SJCRH30 (cell line): ENCODE data around the gene GPATCH1. TPM values are rescaled to one million over a fixed set of nuclear protein-coding genes. Genes with fewer than 3 reads are reported as not detected.
"Not testable (repeated sequence)": the region's sequence is repeated elsewhere in the genome, so short reads cannot be mapped to it uniquely, and the experiment has no call there.

Experiments used
- DNase-seq, 2 experiments: peaks; one replicate each; pipeline ENCODE4 v3.0.0-alpha.2; 2015 to 2020
- H3K27ac ChIP-seq: fragments of 250-450 bp; sonication (Bioruptor Pico); 2 replicates; pipeline ENCODE4 v1.5.1; 2020; ENCODE audit warnings: mild to moderate bottlenecking, moderate library complexity
- H3K27me3 ChIP-seq: fragments of 250-450 bp; sonication (Bioruptor Pico); 2 replicates; pipeline ENCODE4 v1.5.1; 2020; ENCODE audit warnings: mild to moderate bottlenecking, moderate library complexity
- H3K36me3 ChIP-seq: fragments of 250-450 bp; sonication (Bioruptor Pico); 2 replicates; pipeline ENCODE4 v1.5.1; 2020; ENCODE audit warnings: mild to moderate bottlenecking, moderate library complexity
- H3K4me1 ChIP-seq: fragments of 250-450 bp; sonication (Bioruptor Pico); 2 replicates; pipeline ENCODE4 v1.5.1; 2020; ENCODE audit warnings: mild to moderate bottlenecking, moderate library complexity
- H3K4me3 ChIP-seq: fragments of 250-450 bp; sonication (Bioruptor Pico); 2 replicates; pipeline ENCODE4 v1.5.1; 2020; ENCODE audit warnings: mild to moderate bottlenecking, moderate library complexity
- H3K9me3 ChIP-seq: fragments of 250-450 bp; sonication (Bioruptor Pico); replicated peaks from 2 replicates; pipeline ENCODE4 v1.5.1; 2020; ENCODE audit warnings: mild to moderate bottlenecking, moderate library complexity
- total RNA-seq: library from RNA; depleted of rRNA; stranded (reverse); fragments of >200 nt; shearing (Covaris generic); gene quantifications from 2 replicates; pipeline ENCODE4 v1.2.3, GENCODE V29; 2014; rRNA removed

The GPATCH1 gene, protein sequence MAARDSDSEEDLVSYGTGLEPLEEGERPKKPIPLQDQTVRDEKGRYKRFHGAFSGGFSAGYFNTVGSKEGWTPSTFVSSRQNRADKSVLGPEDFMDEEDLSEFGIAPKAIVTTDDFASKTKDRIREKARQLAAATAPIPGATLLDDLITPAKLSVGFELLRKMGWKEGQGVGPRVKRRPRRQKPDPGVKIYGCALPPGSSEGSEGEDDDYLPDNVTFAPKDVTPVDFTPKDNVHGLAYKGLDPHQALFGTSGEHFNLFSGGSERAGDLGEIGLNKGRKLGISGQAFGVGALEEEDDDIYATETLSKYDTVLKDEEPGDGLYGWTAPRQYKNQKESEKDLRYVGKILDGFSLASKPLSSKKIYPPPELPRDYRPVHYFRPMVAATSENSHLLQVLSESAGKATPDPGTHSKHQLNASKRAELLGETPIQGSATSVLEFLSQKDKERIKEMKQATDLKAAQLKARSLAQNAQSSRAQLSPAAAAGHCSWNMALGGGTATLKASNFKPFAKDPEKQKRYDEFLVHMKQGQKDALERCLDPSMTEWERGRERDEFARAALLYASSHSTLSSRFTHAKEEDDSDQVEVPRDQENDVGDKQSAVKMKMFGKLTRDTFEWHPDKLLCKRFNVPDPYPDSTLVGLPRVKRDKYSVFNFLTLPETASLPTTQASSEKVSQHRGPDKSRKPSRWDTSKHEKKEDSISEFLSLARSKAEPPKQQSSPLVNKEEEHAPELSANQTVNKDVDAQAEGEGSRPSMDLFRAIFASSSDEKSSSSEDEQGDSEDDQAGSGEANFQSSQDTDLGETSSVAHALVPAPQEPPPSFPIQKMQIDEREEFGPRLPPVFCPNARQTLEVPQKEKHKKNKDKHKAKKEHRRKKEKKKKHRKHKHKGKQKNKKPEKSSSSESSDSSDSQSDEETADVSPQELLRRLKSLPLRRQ
- total RNA-seq, result 12.6 and 12.7 TPM in 2 replicates

DNA sequence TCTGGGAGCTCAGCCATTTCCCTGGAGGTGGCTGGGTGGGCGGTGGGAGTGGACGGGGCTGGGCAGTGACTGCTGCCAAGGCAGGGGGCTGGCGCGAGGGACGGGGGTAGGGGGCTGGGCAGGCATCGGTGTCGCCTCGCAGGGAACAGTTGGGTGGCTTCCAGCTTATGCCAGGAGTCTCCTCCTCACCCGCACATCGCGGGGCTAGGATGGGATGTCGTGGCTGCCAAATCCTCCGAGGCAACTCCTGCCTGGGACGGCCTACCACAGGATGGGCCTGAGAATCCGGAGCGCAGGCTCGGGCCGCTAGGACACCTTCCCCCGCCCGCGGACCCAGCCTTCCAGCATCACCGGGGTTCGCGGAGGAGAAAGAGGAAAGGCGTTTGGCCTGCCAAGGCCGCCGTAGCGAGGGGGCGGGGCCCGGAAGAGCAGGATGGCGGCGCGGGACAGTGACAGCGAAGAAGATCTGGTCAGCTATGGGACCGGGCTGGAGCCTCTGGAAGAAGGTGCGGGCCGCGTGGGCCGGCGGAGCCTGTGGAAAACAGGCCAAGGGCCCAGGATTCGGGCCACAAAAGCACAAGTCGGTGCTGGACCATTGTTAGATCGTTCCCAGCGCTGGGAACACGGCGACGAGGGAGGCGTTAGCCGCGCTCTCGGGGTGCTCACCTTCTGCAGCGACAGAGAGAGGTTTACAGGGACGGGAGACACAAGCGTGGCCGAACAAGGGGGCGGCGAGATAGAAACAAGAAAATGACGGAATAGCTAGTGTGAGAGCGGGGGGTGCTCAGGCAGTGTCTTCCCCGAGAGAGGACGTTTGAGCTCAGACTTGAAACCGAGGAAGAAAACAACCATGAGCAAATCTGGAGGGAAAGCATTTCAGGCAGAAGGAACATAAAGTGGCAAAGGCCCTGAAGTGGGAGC, at the start of gene GPATCH1:
GPATCH1 (plus strand) TSS at position 421 of the 921 bp plus-strand sequence; CDS start at position 434, 13 bp downstream.
- peak; percentile 95 for DNase-seq
- H3K36me3 ChIP-seq, result no peaks in the 10 kb centered on the region

DNA sequence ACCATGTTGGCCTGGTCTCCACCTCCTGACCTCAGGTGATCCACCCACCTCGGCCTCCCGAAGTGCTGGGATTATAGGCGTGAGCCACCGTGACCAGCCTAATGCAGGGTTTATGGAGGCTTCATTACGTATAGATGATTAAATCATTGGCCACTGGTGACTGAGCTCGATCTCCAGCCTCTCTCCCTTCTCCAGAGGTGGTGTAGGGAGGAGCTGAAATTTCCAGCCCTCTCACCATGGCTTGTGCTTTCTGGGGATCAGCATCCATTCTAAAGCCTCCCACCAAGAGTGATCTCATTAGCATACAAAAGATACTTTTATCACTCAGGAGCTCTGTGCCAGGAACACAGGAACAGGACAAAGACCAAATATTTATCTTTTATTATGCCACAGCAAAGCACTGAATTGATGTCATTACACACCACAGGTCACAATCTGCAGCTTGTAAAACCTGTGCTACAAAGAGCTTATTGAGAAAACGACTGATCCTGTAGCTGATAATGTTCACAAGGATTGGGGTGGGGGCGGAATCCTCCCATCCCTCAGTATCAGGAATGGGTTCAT, 48.7 kb upstream of the GPATCH1 start:
- Histone ChIP-seq H3K36me3 (no peaks in the 10 kb centered on the region; the same call in 1 of the 2 replicates), H3K4me1 (no peaks in the 10 kb centered on the region), H3K27ac (no peak overlapping the region), H3K9me3 (peaks cover 7% of the 10 kb centered on the region), H3K4me3 (no peak overlapping the region), H3K27me3 (no peaks in the 10 kb centered on the region)
- no peak for DNase-seq

More for the DNA sequence above, at the start of gene GPATCH1:
- H3K9me3 ChIP-seq, result no peaks in the 10 kb centered on the region
- H3K4me3 ChIP-seq, result peak within 1 kb of the TSS; percentile 95
- peak within 1 kb of the TSS; percentile 48 for H3K27ac ChIP-seq
- no peaks in the 10 kb centered on the region for H3K27me3 ChIP-seq
- H3K4me1 ChIP-seq, result peaks cover 26% of the 10 kb centered on the region

DNA sequence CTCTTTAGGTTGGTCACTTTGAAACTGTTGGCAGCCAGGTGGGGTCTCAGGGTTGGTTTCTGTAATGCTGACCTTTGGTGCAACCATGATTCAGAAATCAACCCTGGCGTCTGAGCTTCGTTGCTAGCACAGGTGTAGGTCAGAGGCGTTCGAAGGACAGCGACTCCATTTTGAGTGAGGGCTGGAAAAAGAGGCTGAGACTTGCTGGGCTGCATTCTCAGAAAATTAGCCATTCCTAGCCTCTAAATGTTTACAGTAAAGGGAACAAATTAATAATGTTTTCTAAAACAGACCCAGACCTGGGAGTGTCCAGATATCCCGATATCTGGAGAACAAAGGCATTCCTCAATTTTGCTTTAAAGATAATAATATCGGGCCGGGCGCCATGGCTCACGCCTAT, 45.5 kb upstream of the GPATCH1 start:
- Histone ChIP-seq H3K36me3 (no peaks in the 10 kb centered on the region; the same call in 1 of the 2 replicates), H3K27ac (no peak overlapping the region), H3K4me3 (no peak overlapping the region), H3K4me1 (no peaks in the 10 kb centered on the region), H3K27me3 (no peaks in the 10 kb centered on the region), H3K9me3 (no peaks in the 10 kb centered on the region; the same call in 1 of the 2 replicates)
- no peak for DNase-seq

DNA sequence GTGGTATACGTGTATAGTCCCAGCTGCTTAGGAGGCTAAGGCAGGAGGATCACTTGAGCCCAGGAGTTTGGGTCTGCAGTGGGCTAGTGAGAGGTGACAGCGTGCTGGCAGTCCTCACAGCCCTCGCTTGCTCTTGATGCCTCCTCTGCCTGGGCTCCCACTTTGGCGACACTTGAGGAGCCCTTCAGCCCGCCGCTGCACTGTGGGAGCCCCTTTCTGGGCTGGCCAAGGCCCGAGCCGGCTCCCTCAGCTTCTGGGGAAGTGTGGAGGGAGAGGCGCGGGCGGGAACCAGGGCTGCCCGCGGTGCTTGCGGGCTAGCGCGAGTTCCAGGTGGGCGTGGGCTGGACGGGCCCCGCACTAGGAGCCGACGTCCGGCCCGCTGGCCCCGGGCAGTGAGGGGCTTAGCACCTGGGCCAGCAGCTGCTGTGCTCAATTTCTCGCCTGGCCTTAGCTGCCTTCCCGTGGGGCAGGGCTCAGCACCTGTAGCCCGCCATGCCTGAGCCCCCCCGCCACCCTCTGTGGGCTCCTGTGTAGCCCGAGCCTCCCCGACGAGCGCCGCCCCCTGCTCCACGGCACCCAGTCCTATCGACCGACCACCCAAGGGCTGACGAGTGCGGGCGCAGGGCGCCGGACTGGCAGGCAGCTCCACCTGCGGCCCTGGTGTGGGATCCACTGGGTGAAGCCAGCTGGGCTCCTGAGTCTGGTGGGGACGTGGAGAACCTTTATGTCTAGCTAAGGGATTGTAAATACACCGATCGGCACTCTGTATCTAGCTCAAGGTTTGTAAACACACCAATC, 44.4 kb upstream of the GPATCH1 start:
- not testable (repeated sequence) for H3K4me3 ChIP-seq, H3K4me1 ChIP-seq, DNase-seq, H3K9me3 ChIP-seq, H3K27me3 ChIP-seq, H3K27ac ChIP-seq, H3K36me3 ChIP-seq

DNA sequence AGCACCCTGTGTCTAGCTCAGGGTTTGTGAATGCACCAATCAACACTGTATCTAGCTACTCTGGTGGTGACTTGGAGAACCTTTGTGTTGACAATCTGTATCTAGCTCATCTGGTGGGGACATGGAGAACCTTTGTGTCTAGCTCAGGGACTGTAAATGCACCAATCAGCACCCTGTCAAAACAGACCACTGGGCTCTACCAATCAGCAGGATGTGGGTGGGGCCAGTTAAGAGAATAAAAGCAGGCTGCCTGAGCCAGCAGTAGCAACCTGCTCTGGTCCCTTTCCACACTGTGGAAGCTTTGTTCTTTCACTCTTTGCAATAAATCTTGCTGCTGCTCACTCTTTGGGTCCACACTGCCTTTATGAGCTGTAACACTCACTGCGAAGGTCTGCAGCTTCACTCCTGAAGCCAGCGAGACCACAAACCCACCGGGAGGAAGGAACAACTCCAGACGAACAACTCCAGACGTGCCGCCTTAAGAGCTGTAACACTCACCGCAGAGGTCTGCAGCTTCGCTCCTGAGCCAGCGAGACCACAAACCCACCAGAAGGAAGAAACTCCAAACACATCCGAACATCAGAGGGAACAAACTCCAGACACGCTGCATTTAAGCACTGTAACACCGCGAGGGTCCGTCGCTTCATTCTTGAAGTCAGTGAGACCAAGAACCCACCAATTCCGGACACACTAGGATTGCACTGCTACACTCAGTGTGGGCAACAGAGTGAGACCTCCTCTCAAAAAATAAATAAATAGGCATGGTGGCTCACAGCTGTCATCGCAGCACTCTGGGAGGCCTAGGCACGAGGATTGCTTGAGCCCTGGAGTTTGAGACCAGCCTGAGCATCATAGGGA, 43.6 kb upstream of the GPATCH1 start:
- DNase-seq, H3K36me3 ChIP-seq, H3K9me3 ChIP-seq, H3K27ac ChIP-seq, H3K4me1 ChIP-seq, H3K27me3 ChIP-seq, H3K4me3 ChIP-seq: not testable (repeated sequence)

DNA sequence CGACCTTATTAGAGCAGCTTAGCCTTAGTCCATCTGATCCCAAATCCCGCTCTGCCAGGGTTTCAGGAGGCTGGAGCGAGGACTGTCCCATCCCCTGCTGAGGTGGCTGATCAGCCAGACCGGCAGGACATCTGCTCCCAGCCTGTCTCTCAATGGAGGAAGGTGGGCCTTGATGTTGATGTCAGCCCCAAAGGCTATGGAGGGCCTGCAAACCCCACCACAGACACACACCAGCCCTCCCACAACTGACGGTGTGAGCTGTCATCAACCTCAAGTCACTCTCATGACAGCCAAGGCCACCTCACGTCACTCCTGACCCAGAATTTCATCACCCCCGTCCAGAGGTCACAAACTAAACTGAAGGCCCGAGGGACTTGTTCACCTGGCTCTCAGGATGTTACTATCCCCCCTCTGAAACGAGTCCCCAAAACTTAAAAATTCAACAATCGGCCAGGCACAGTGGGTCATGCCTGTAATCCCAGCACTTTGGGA, 41.8 kb upstream of the GPATCH1 start:
- Histone ChIP-seq H3K27ac (no peak overlapping the region), H3K36me3 (no peaks in the 10 kb centered on the region; the same call in 1 of the 2 replicates), H3K9me3 (no peaks in the 10 kb centered on the region; the same call in 1 of the 2 replicates), H3K27me3 (no peaks in the 10 kb centered on the region), H3K4me3 (no peak overlapping the region), H3K4me1 (no peaks in the 10 kb centered on the region)
- DNase-seq, result no peak

DNA sequence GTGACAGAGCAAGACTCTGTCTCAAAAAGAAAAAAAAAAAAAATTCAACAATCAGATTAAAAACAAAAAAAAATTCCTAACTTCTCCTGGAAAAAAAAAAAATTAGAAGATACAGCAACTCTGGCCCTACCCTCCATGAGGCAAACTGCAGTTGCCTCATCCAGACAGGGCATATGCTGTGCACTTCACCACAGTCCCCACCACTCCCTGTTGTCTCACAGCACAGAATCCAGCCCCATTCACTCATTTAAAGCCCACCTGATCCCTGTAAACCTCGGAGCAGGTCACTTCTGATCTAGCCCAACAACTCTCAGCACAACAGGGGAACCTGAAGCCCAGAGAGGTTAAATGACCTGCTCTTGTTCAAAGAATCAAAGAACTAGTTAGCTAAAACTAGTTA, 41.2 kb upstream of the GPATCH1 start:
- Histone ChIP-seq H3K27ac (no peak overlapping the region), H3K4me1 (no peaks in the 10 kb centered on the region), H3K36me3 (no peaks in the 10 kb centered on the region; the same call in 1 of the 2 replicates), H3K27me3 (no peaks in the 10 kb centered on the region), H3K9me3 (no peaks in the 10 kb centered on the region; the same call in 1 of the 2 replicates), H3K4me3 (no peak overlapping the region)
- no peak for DNase-seq

DNA sequence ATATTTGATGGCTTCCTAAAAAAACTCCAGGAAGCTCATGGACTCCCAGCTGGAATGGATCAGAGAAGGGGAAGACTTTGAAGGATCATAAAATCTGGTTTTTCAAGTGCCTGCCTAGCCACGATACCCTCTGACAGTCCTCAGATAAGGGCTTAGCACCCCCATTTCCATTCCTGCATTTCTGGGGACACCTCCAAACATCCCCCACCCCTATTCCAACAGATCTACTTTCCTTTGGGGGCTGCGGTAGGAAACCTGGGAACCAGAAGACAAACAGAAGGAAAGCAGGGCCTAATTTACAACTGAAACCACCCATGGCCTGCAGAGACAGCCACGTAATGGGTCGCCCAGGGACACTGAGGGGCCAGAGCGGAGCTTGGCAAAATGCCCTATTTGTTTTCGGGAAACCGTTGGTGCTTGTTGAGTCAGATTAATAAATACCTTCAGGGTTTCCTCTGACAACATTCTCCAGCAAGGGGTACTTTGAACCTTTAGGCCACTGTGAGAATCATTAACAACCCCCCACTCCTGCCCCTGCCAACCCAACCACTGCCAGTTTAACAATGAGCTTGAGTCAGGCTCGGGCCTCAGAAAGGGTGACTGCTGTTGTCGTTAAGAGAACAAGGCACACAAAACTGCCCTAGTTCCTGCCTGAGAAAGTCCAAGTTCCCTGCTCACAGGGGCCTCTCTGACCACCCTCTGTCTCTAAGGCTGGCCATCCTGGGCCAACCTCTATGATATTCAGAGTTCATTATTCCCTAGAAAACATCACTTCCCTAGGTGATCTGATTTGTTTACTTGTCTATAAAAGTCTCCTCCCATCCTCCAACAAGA, 39.8 kb upstream of the GPATCH1 start:
- DNase-seq, result peak in 1 of 2 experiments; percentile 28

DNA sequence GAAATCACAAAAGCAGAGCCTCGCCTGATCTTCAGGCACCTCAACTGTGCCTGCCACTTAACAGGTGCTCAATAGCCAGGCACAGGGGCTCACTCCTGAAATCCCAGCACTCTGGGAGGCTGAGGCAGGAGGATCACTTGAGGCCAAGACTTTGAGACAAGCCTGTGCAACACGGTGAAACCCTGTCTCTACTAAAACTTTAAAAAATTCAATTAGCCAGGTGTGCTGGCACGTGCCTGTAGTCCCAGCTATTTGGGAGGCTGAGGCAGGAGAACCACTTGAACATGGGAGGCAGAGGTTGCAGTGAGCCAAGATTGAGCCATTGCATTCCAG, 39.2 kb upstream of the GPATCH1 start:
- H3K4me3 ChIP-seq, DNase-seq, H3K27me3 ChIP-seq, H3K9me3 ChIP-seq, H3K27ac ChIP-seq, H3K4me1 ChIP-seq, H3K36me3 ChIP-seq: not testable (repeated sequence)

More for the DNA sequence above, 39.8 kb upstream of the GPATCH1 start:
- H3K27ac ChIP-seq, result 0 out of 2 replicates have a peak overlapping the region, but pooled peaks have one; percentile 6
- no peaks in the 10 kb centered on the region for H3K36me3 ChIP-seq
- H3K4me1 ChIP-seq, result no peaks in the 10 kb centered on the region
- no peaks in the 10 kb centered on the region for H3K27me3 ChIP-seq
- H3K4me3 ChIP-seq, result no peak overlapping the region
- no peaks in the 10 kb centered on the region; the same call in 1 of the 2 replicates for H3K9me3 ChIP-seq

DNA sequence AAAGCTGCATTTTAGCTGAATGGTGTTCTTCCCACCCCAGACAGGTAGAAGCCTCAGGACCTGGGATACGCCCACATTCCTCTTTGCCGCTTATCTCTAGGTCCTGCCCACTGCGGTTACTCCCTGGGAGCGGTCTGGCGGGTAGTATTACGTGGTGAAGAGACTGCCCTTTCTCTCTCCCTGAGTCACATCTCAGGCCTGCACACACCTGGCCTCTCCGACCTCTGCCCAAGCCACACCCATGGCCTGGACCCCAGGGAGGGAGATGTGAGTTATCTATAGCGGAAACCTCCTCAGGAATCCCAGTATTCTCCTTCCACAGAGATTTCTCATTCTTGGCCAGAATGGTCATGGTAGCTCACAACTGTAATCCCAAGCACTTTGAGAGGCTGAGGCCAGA, 33.6 kb upstream of the GPATCH1 start:
- H3K36me3 ChIP-seq, result no peaks in the 10 kb centered on the region
- DNase-seq, result no peak
- H3K27me3 ChIP-seq, result no peaks in the 10 kb centered on the region
- H3K9me3 ChIP-seq, result no peaks in the 10 kb centered on the region
- no peaks in the 10 kb centered on the region for H3K4me1 ChIP-seq
- no peak overlapping the region for H3K4me3 ChIP-seq
- no peak overlapping the region for H3K27ac ChIP-seq

DNA sequence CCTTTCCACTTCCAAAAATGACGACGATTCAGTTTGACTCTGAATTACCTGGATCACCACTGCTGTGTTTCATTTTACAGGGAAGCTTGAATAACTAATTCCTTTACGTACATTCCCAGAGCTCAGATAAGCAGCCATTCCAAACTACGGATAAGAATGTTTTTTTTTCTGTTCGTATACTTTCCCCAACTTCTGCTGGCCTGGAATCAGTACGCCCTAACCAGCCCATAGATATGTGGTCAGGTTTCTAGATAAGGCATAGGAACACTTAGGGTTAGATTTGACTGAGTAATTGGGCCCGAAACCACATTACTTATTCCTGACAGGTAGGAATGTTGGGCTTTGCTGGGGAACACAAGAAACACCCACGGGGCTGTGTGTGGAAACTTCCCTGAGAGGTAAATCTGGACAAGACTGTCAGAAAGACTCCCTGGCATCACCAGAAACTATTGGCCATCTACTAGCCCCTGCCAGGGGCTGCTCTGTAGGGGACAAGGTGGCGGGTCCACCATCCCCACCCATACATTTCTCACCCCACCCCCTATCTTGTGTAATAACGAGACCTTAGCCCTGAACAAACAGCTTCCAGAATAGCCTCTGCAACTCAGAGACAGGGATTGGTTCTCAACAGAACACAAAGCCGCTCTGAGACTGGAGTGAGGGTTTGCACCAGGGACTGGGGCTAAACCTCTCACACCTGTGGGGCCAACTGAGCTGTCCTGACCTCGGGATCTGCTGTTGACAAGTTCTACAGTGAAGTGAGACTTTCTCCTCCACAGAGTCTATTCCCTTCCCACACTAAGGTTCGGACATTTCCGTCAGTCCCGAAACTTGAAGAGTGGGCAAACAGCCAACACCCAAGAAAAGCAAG, 31.9 kb upstream of the GPATCH1 start:
- no peak for DNase-seq
- Histone ChIP-seq H3K9me3 (no peaks in the 10 kb centered on the region), H3K4me3 (no peak overlapping the region), H3K27me3 (no peaks in the 10 kb centered on the region), H3K36me3 (no peaks in the 10 kb centered on the region), H3K4me1 (no peaks in the 10 kb centered on the region), H3K27ac (no peak overlapping the region)
